Activated CD4-positive, alpha-beta T cell treated with anti-CD3 and anti-CD28 coated beads, Interleukin-2, Interleukin-4, amounts not matched to agents 100 ng/mL and 50 ng/mL, durations not matched to agents 16 hours and 8 hours (primary cell): ENCODE data around the gene HES3.
A peak's percentile ranks its signal among the peaks of the same experiment; 100 is the strongest.

Experiments used
- DNase-seq: peaks from one replicate; pipeline ENCODE4 v3.0.0-alpha.2; 2020; ENCODE audit warnings: low spot score

HES3 gene, protein sequence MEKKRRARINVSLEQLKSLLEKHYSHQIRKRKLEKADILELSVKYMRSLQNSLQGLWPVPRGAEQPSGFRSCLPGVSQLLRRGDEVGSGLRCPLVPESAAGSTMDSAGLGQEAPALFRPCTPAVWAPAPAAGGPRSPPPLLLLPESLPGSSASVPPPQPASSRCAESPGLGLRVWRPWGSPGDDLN

DNA sequence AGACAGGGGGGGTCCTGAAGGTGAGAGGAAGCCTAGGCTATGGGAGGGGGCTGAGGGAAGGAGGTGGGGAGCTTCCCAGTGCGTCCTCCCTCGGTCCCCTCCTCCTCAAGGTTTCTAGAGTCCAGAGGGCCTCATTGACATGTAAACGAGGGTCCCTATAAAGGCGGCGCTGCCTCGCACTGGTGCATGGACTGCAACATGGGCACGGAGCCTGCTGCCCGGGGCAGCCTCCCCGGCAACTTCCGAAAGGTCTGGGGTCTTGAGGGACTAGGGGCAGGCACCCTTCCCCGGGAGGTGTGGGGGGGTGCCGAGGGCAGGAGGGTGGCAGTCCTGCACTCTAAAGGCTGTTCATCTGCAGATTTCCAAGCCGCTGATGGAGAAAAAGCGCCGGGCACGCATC, at the start of gene HES3:
HES3 (plus strand) TSS at position 187 of the 400 bp plus-strand sequence; CDS start at position 374, 187 bp downstream.
- no peak for DNase-seq

DNA sequence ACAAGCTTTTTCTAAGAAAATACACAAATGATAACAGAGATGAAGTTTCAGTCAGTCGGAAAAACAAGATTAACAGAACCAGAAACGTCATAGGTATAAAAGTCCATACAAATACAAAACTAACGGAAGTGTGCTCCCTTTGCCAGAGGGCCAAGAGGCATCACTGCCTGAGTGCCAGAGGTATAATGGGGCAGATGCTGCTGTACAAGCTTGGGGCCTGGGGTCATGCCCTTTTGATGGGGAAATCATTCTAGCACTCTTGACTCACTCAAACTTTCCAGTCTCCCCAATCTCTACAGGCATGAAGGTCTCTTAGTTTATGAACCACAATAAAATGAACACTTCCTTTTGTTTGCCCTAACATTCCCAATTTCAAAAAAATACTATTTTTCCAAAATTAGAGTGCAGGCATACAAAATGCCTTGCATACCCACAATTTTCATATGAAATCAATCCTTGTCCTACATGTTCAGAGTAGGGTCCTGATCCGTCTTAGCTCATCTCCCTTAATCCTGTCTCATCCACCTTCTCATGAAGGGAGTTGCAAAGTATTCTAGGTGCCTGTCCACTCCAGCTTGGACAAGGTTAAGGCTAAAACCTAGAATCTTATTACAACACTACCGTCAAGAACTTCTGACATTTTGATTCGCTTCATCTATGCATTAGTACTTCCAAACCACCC, 46.1 kb upstream of the HES3 start:
- DNase-seq: no peak

DNA sequence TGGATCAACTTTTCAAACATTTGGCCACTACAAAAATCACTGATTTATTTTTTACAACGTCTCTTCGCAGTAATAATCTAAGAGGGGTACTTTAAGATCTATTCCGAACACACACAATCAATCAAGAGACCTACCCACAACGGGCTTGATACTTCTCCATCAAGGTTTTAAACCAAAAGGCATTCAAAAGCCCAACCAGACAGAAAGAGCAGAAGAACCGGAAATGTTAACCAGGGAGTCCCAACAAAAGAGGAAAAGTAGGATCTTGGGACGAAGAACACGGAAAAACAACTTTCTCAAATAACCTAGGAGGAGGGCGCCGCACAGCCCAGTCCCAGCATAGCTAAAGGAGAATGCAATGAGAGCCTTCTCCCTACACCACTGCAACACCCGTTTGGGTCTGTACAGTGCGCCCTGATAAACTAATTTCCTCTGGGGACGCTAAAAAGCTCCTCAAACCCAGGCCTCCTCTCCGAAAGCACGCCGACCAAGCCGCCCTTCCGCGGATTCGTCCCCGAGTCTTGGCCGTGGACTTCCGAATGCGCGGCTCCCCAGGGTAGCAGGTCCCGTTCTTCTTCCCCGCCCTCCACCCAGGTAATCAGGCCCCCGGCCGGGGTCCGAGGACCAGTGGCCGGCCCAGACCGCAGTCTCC, 45.2 kb upstream of the HES3 start:
- no peak for DNase-seq

DNA sequence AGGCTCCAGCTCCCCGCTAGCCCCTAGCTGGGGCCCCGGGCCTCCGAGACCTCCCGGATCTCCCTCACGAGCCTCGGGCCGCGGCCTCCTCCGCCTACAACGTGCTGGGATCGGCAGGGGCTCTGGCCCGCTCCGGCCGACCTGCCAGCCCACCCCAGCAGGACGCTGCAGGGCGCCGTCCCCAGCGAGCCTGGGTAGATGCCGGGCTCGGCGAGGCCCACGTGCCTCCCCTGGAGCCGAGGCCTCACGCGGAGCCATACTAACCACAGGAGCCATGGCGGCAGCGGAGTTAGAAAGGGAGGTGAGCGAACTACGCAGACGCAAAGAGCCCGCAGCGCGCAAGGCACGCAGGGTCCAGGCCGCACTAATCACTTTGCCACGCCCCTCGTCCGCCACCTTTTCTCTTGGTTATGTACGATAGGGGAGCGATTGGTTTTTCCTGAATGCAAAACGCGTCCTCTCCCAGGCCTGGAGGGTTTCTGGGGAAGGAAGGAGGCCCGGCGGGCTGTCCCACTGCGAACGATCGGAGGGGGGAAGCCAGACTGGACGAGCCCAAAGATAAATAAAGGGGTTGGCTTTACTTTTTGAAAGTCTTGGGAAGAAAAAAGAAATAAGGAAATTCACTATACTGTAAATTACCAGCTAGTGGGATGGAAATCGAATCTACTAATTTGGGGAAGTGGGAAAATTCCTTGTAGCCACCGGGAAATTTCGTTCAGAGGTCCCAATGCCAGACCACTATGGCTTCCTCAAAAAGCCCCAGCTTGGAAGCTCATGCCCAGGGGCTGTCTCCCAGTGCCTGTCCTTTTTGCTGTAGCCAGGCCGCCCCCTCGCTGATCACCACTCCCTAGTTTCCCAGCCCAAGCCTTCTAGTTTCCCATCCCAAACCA, 44.4 kb upstream of the HES3 start, which contains the start of gene RPL22:
RPL22 (minus strand) TSS at position 298 of the 890 bp plus-strand sequence; CDS start at position 276, 22 bp downstream.
- DNase-seq: peak; percentile 99

DNA sequence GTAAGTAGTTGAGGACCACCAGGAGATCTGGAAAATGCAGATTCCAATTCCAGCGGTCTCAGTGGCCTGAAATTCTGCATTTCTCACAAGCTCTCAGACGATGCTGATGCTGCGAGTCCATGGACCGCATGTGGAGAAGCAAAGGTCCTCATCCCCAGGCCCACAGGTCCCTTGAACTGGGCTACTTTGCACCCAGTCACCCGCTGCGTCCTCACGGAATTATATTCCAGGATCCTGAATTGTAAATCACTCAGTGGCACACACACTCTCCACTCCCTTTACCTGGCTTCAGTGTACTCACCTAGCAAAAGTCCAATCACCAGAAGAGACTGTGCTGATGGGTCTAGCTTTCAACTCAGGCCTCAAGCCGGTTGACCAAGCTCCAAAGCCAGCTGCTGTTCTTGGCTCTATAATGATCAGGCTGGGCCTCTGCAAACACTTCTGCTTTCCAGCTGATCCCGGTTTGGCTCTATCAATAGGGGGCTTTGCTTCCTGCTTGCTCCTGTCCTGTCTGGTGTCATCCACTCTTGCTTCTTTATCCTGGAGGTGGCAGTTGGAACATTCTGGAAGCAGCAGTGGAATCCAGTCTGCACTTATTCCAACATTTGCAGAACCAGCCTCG, 43.7 kb upstream of the HES3 start:
- DNase-seq: no peak

DNA sequence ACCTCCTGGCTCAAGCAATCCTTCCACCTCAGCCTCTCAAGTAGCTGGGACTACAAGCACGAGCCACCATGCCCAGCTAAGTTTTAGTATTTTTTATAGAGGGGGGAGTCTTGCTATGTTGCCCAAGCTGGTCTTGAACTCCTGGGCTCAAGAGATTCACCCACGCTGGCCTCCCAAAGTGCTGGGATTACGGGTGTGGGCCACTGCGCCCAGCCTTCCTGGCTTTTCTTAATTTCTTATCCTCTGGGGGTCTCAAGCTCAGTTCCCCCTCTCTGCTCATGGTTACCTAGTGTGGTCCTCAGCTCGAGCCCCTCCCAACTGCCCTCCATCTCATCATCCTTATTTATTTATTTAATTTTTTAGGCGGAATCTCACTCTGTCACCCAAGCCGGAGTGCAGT, 41.7 kb upstream of the HES3 start:
- no peak for DNase-seq

DNA sequence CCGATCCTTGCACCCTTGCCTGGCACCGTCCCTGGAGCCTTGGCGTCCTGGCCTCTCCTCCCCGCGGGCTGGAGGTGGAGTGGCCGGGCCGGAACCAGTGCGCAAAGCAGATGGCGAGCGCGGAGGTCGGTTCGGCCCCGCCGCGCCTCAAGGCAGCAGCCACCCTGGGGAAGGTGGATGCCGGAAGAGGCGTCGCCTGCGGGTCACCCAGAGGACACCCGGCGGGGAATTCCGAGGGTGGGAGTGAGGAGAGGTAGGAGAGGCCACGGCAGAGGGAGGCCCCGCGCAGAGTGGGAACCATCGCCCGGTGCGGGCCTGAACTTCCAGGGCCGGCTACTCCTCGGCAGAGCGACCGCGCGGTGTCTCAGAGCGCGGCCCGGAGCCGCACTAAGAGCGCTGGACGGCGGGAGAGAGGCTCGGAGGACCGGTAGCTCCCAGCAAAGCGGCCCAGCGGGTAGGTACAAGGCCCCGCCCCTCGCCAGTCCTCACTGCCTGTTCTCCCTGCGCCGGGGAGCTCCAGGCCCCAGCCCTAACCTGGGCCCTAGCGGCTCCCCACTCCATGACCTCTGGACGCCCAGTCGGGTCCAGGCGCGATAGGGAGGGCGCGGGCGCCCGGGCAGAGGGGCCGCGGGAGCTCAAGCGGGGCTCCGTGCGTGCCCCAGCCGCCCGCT, 38.0 kb upstream of the HES3 start, which contains the start of gene RNF207:
RNF207 (plus strand) TSS at position 271 of the 671 bp plus-strand sequence. CDS start 417 bp downstream, outside the sequence.
- DNase-seq: peak; percentile 71

DNA sequence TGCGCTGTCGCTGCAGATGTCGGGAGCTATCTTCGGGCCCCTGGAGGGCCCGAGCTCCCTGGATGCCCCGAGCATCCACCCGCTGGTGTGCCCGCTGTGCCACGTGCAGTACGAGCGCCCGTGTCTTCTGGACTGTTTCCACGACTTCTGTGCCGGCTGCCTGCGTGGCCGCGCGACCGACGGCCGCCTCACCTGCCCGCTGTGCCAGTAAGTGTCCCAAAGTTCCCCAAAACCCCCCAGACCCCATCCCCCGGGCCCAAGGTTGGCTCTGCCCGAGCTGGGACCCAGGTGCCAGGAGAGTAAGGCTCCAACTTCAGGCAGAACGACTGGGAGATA, 37.5 kb upstream of the HES3 start:
- no peak for DNase-seq

DNA sequence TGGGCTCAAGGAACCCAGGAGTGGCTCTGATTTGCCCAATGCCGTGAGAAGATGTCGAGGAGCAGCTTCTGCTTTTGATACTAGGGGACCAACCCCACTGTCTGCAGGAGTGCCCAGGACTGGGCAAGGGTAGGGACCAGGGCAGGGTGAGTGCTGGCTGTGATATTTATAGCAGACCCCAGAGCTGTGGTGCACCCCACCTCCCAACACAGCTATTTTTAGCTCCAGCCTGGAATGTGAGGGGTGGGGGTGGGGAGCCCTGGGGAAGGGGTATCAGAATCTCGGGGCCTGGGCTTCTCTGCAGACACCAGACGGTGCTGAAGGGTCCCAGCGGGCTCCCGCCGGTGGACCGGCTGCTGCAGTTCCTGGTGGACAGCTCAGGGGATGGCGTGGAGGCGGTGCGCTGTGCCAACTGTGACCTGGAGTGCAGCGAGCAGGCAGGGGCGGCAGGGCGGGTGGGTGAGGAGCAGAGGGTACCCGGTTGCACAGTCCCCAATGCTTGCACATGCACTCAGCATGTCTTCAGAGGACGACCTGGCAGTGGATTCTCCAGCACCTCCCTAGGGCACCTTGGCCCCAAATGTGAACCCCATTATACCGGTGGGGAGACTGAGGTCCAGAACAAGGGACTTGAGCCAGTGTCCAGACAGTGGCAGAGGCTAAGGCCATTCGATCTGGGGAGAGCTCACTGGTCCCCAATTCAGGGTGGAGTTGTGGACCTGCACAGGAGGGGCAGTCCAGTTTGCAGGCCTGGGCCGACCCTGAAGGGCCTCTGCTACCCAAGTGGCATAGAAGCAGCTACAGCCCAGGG, 36.7 kb upstream of the HES3 start:
- DNase-seq: no peak

DNA sequence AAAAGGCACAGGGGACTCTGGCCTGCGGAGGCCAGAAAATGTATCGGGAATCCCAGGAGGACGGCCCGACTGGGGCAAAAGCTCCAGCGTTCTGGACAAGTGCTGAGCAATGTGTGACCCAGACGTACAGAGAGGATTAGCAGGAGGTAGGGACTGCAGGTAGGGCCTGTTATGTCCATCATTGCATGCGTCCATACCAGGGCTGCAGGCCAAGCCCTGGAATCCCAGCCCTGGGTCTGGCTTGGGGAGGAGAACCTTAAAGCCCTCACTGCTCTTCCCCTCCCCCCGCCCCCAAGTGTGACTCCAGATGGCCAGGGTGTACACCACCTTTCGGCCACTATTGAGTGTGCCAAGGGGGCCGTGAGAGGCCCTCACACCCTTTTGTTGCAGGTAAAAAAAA, 36.1 kb upstream of the HES3 start:
- DNase-seq: no peak

DNA sequence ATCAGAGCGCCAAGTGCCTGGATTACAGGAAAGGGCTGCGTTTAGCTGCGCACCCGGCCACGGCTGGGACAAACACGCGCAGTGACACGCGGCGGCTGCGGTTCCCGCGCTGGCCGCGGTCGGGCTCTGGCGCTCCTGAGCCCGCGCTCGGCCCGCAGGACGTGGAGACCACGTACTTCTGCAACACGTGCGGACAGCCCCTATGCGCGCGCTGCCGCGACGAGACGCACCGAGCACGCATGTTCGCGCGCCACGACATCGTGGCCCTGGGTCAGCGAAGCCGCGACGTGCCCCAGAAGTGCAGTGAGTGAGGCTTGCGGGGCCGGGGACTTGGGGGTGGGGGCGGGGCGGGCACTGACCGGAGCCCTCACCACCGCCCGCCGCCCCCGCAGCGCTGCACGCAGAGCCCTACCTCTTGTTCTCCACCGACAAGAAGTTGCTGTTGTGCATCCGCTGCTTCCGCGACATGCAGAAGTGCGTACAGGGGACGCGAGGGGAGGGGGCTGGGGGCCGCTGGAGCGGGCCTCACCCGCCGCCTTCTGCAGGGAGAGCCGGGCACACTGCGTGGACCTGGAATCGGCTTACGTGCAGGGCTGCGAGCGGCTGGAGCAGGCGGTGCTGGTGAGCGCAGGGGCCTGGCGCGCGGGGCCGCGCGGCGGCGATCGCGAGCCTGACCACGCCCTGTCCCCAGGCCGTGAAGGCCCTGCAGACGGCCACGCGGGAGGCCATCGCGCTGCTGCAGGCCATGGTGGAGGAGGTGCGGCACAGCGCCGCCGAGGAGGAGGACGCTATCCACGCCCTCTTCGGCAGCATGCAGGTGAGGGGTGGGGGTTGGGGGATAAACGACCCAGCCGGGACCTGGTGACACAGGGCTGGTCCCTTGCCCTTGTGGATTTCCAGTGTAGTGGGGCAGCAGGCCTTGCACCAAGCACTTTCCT, 35.0 kb upstream of the HES3 start:
- no peak for DNase-seq

DNA sequence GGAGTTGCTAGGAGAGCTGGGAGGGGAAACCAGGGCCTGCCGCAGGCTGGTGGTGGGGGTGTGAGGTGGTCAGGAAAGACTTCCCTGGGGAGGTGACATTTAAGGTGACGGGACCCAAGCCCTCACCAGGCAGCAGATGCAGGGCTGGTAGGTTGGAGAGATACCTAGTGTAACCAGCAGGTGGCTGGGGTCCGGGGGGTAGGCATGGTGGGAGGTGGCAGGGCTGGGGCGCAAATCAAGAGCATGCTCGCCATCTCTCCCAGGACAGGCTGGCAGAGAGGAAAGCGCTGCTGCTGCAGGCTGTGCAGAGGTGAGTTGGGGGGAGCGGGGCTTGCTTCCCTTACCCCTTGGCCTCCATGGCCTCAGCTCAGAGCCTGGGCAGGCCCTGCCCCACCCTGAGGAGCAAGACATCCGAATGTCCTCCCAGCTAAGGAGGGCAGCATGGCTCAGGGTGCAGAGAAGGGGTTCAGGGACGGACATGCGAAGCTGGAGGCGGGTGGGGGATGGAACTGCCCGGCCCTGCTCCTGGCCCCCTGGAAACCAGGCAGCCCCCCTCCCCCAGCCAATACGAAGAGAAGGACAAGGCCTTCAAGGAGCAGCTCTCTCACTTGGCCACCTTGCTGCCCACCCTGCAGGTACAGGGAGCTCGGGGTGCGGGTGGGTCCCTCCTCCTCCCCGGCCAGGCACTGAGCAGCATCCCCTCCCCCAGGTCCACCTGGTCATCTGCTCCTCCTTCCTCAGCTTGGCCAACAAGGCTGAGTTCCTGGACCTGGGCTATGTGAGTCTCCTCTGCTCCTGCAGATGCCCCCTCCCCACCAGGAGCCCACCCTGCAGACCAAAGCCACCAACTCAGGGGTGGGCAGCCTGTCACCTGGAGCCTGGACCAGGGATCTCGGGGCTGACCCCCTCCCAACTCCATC, 34.1 kb upstream of the HES3 start:
- DNase-seq: peak; percentile 36

DNA sequence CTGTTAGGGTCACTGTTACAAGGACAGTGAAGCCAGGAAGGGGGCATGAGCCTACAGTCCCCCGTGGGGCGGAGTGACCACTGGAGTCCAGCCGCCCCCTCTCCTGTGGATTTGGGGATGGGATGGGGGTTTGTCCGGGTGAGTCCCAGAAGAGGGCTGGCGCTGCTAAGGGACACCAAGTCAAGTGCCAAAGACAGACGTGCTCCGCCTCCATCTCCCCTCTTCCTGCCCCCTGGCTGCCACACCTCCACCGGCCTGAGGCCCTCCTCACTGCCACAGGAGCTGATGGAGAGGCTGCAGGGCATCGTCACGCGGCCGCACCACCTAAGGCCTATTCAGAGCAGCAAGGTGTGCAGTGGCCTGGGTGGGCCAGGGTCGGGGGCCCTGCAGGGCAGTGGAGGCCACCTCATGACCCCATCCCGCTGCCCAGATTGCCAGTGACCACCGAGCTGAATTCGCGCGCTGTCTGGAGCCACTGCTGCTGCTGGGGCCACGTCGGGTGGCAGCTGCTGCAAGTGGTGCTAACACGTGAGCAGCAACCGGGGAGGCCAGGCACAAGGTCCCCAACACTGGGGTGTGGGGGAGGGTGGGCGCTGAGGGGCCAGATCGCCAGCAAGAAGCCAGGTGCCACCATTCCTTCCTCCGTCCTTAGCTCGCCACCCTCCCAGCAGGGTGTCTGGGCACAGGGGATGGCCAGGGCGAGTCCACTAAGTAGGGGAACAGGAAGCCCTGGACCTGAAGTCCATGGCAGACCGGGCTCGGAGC, 33.2 kb upstream of the HES3 start:
- no peak for DNase-seq

DNA sequence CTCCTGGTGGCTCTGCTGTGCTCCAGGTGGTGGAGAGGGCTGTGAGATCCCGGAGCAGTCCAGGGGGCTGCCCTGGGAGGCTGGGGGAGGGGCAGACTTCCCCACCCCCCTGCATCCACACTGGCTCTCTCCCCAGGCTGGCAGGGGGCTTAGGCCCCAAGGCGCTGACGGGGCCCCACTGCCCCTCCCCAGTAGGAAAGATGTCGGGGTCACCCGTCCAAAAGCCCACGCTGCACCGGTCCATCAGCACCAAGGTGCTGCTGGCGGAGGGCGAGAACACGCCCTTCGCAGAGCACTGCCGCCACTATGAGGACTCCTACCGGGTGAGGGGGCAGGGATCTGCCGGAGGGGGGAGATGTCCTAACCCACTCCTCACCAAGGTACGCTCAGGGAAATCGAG, 32.2 kb upstream of the HES3 start:
- DNase-seq: no peak

DNA sequence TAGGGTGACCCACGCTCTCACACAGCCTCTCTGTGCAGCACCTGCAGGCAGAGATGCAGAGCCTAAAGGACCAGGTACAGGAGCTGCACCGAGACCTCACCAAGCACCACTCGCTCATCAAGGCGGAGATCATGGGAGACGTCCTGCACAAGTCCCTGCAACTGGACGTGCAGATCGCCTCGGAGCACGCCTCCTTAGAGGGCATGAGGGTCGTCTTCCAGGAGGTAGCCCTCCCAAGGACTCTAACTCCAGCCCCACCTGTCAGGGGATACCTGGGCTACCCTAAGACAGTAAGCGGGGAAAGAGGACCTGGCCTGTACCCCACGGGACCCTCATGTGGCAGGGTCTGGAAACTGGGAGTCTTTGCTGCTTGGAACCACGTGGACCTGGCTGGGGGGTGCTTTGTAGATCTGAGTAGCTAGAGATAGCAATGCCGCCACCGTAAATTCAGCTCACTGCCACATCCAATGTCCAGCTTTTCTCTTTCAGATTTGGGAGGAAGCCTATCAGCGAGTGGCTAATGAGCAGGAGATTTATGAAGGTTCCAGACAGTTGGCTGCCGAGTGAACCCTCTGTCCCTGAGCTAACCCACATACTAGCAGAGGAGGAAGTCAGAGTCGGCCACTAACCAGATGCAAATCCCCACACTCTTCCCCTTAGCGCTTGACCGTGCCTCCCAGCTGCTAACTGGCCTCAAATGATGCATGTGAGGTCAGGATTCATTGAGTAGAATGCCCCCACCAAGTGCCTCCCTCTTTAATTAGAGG, 31.6 kb upstream of the HES3 start:
- no peak for DNase-seq

DNA sequence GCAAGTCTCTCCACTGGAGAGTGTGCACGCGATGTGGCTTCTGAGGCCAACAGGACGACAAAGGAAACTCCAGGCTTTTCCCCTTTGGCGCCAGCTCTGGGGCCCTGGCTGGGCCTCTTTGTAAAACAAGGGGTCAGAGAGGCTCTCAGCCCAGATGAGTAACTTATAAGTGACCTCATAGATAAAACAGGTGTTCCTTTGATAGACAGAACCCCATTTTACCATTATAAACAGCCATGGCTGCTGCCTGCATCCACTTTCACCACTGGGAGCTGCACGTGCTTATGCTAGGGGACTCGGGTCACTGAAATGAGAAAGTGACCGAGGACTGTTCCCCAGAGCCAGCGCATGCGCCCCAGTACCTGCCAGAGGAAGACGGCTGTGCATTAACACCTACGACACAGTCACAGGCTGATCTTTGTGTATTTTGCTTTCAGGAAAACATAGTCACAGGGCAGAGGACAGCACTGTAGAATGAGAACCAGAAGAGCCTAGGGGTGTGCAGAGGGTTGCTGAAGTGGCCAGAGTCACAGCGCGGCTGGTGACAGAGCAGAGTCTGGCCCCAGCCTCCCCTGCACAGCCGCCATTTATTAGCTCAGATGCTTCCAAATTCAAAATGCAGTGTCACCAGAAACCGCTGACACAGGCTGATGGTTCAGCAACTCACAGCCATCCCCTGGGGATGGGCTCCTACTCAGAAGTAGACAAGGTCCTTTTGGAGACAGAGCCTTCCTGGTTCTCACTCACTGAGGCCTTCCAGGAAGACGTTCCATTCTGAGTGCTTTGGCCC, 25.4 kb upstream of the HES3 start:
- DNase-seq: no peak
